Measurements from ENCODE around the gene RNH1. TPM values are rescaled to one million over a fixed set of nuclear protein-coding genes. Genes with fewer than 3 reads are reported as not detected.

Gene RNH1
- total and polyA plus RNA-seq, 2 experiments from 2014 or later, result 623 to 751 TPM

DNA sequence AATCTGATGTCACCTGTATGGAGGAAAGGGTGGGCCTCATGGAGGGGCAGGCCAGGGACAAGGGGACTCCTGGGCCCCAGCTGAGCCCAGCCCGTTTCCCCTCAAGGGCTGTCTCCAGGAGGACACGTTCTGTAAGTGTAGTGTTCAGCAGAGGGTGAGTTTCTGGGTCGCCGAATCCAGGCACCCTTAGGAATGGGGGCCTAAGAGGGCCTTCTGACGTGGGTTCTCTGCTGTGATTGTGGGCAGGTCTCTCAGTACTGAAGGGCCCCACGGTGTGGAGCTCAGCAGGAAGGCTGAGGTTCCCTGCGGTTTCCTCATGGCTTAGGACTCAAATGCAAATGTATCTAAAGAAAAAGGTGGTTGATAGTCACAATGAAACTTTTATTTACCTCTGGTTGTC, 50.5 kb downstream of the RNH1 start:
- Histone ChIP-seq H3K4me1 (ENCODE audit: insufficient read depth) (peaks cover under 1% of the 10 kb centered on the region; the same call in 1 of the 2 replicates), H3K9me2 (ENCODE audit: insufficient read depth) (no peaks in the 10 kb centered on the region), H3K79me2 (ENCODE audit: insufficient read depth) (peaks cover 79% of the 10 kb centered on the region), H2AFZ (no peak overlapping the region), H4K20me1 (ENCODE audit: insufficient read depth) (no peaks in the 10 kb centered on the region), H3K4me2 (ENCODE audit: unreplicated experiment) (no peak overlapping the region), H3K9me3 (ENCODE audit: low read depth) (no peaks in the 10 kb centered on the region), H3K27me3 (replicated peaks; ENCODE audit: insufficient read depth) (no peaks in the 10 kb centered on the region), H3K36me3 (ENCODE audit: low read depth) (no peaks in the 10 kb centered on the region), H3F3A (ENCODE audit: insufficient read depth) (no peaks in the 10 kb centered on the region), H3K27ac (no peak overlapping the region), H3K4me3 (no peak overlapping the region), H3K9ac (no peak overlapping the region)
- in situ Hi-C loops (cut with MboI), result no loop called here
- TF ChIP-seq EZH2phosphoT487 (IDR thresholded peaks at IDR 0.05; ENCODE audit: insufficient read depth, low read depth) (no peak), EZH2 (IDR thresholded peaks at IDR 0.05; ENCODE audit: insufficient read depth, poor library complexity, severe bottlenecking) (no peak)
- no peak for DNase-seq
- WGBS, 2 experiments (ENCODE audit: low coverage in 1 of 2, low lambda C conversion rate in 2 of 2, missing lambda C conversion rate in 2 of 2), result 68 to 82% methylated on average over 7 of the region's 7 CpGs

DNA sequence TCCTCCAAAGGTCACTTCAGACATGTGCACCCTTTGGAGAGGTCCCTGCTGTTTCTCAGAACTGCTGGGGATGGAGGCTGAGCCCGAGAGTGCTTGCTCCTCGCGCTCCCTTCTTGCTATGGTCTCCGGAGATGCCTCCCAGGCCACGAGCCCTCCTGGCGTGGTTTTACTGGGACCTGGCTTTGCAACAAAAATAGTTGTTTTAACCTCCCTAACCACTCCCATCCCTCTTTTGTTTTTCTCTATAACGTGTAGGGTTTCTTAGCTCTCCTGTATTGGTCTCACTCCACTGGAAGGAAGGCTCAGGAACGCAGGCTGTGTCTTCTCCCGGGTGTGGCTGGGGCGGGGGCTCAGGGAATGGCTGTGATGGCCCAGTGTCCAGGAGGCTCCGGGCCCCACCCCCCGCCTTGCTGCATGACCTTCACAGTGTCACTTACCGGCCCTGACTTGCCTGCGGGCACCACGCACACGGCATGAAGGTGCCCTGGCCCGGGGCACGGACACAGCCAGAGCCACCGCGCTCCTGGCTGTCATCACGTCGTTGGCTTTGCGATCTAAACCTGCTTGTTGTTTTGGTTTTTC, 51.4 kb downstream of the RNH1 start:
- Histone ChIP-seq H3K9me3 (ENCODE audit: low read depth) (no peaks in the 10 kb centered on the region), H3K4me3 (no peak overlapping the region), H3K9ac (no peak overlapping the region), H3K9me2 (ENCODE audit: insufficient read depth) (no peaks in the 10 kb centered on the region), H3K4me1 (ENCODE audit: insufficient read depth) (peaks cover 4% of the 10 kb centered on the region; the same call in 1 of the 2 replicates), H3F3A (ENCODE audit: insufficient read depth) (no peaks in the 10 kb centered on the region), H2AFZ (no peak overlapping the region), H3K27me3 (replicated peaks; ENCODE audit: insufficient read depth) (no peaks in the 10 kb centered on the region), H3K27ac (no peak overlapping the region), H4K20me1 (ENCODE audit: insufficient read depth) (no peaks in the 10 kb centered on the region), H3K36me3 (ENCODE audit: low read depth) (no peaks in the 10 kb centered on the region), H3K79me2 (ENCODE audit: insufficient read depth) (peaks cover 86% of the 10 kb centered on the region), H3K4me2 (ENCODE audit: unreplicated experiment) (no peak overlapping the region)
- 90 to 91% methylated on average over 23 of the region's 23 CpGs for WGBS, 2 experiments (ENCODE audit: low coverage in 1 of 2, low lambda C conversion rate in 2 of 2, missing lambda C conversion rate in 2 of 2)
- in situ Hi-C loops (cut with MboI), result no loop called here
- TF ChIP-seq EZH2 (IDR thresholded peaks at IDR 0.05; ENCODE audit: insufficient read depth, poor library complexity, severe bottlenecking) (no peak), EZH2phosphoT487 (IDR thresholded peaks at IDR 0.05; ENCODE audit: insufficient read depth, low read depth) (no peak)
- DNase-seq, result no peak

DNA sequence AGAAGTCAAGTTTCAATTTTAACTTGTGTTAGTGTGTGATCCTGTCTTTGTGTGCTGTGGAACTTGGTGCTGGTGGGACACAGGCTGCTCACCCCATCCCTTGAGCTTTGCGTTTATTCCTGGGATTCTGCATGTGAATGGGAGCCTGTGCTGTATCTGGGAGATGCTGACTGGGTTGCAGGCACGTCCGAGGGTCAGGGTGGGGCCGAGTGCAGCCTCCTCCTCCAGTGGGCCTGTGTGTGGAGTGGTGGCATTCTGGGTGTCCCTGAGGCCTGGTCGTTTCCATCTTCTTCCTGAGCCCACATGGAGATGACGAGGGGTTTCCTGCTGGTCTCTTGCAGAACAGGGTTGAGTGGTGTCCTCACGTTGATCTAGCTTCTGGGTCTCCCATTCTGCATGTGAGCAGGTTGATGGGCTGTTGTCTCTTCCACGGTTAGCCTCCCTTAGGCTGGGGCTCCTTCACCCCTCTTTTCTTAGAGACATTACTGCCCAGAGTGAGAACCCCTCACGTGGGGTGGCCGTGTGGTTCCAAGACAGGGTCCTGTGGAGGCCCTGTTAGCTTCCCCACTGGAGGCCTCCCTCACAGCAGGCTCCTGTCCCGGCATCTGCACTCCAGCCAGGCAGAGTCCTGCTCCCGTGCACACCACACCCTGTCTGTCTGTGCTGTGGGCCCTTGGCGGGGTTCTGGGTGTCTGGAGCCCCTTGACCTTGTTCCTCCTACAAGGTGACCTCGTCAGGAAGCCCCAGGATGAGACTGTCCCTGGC, 52.1 kb downstream of the RNH1 start:
- Histone ChIP-seq H3K27me3 (replicated peaks; ENCODE audit: insufficient read depth) (no peaks in the 10 kb centered on the region), H3K9me3 (ENCODE audit: low read depth) (no peaks in the 10 kb centered on the region), H3K4me2 (ENCODE audit: unreplicated experiment) (no peak overlapping the region), H2AFZ (no peak overlapping the region), H3K4me3 (no peak overlapping the region), H3K9ac (no peak overlapping the region), H4K20me1 (ENCODE audit: insufficient read depth) (no peaks in the 10 kb centered on the region), H3K36me3 (ENCODE audit: low read depth) (no peaks in the 10 kb centered on the region), H3K27ac (no peak overlapping the region), H3K79me2 (ENCODE audit: insufficient read depth) (peaks cover 90% of the 10 kb centered on the region), H3K4me1 (ENCODE audit: insufficient read depth) (peaks cover 4% of the 10 kb centered on the region; the same call in 1 of the 2 replicates), H3F3A (ENCODE audit: insufficient read depth) (no peaks in the 10 kb centered on the region), H3K9me2 (ENCODE audit: insufficient read depth) (no peaks in the 10 kb centered on the region)
- TF ChIP-seq EZH2phosphoT487 (IDR thresholded peaks at IDR 0.05; ENCODE audit: insufficient read depth, low read depth), result no peak
- no peak for TF ChIP-seq EZH2 (IDR thresholded peaks at IDR 0.05; ENCODE audit: insufficient read depth, poor library complexity, severe bottlenecking)
- WGBS, 2 experiments (ENCODE audit: low coverage in 1 of 2, low lambda C conversion rate in 2 of 2, missing lambda C conversion rate in 2 of 2), result 65 to 67% methylated on average over 14 of the region's 14 CpGs
- in situ Hi-C loops (cut with MboI), result no loop called here
- DNase-seq, result no peak

DNA sequence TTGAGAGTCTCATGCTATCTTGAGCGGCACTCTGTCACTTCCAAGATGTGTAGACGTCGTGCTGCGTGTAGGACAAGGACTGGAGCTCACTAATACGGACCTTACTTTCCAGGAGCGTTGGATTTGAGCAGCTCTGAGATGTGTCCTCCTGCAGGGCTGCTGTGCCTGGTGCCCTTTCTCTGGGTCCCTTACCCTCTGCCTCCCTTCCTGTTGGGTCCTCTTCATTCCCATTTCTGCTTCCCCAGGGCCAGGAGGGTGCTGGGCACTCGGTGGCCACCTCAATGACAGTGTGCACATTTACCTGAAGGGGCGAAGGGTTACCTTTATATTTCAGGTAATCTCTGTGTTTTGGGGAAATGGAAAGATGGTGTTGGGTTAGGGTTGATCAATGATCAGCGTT, 53.0 kb downstream of the RNH1 start:
- Histone ChIP-seq H3K27ac (no peak overlapping the region), H3K36me3 (ENCODE audit: low read depth) (no peaks in the 10 kb centered on the region), H3K79me2 (ENCODE audit: insufficient read depth) (peaks cover 88% of the 10 kb centered on the region), H3K27me3 (replicated peaks; ENCODE audit: insufficient read depth) (no peaks in the 10 kb centered on the region), H3K9me2 (ENCODE audit: insufficient read depth) (no peaks in the 10 kb centered on the region), H4K20me1 (ENCODE audit: insufficient read depth) (no peaks in the 10 kb centered on the region), H3K9me3 (ENCODE audit: low read depth) (no peaks in the 10 kb centered on the region), H3K9ac (no peak overlapping the region), H3K4me1 (ENCODE audit: insufficient read depth) (peaks cover 9% of the 10 kb centered on the region; the same call in 1 of the 2 replicates), H3K4me2 (ENCODE audit: unreplicated experiment) (no peak overlapping the region), H3K4me3 (no peak overlapping the region), H2AFZ (no peak overlapping the region), H3F3A (ENCODE audit: insufficient read depth) (0 out of 2 replicates have a peak, but pooled peaks cover 4% of the 10 kb centered on the region)
- DNase-seq, result no peak
- in situ Hi-C loops (cut with MboI), result no loop called here
- WGBS, 2 experiments (ENCODE audit: low coverage in 1 of 2, low lambda C conversion rate in 2 of 2, missing lambda C conversion rate in 2 of 2), result 88 to 90% methylated on average over 9 of the region's 9 CpGs
- no peak for TF ChIP-seq EZH2phosphoT487 (IDR thresholded peaks at IDR 0.05; ENCODE audit: insufficient read depth, low read depth)
- no peak for TF ChIP-seq EZH2 (IDR thresholded peaks at IDR 0.05; ENCODE audit: insufficient read depth, poor library complexity, severe bottlenecking)
